Neuronal stem cell (in vitro differentiated cells): ENCODE results near the gene CASP10.

Experiments
- DNase-seq: peaks from one replicate; pipeline ENCODE4 v3.0.0-alpha.2; 2013; ENCODE audit warnings: low spot score
- H2AFZ ChIP-seq: one replicate; pipeline ENCODE4 v1.6.1; 2013; ENCODE audit warnings: mild to moderate bottlenecking, low read length, inconsistent platforms
- H2AK5ac ChIP-seq: 2 replicates; pipeline ENCODE4 v1.6.1; 2013; ENCODE audit warnings: low read depth, mild to moderate bottlenecking, inconsistent platforms, low read length, moderate library complexity, mixed read lengths
- H2BK120ac ChIP-seq: 2 replicates; pipeline ENCODE4 v1.6.1; 2013; ENCODE audit warnings: low read depth, mild to moderate bottlenecking, inconsistent platforms, low read length, moderate library complexity, mixed read lengths
- H2BK12ac ChIP-seq: one replicate; pipeline ENCODE4 v1.6.1; 2013; ENCODE audit warnings: low read length, inconsistent platforms
- H2BK15ac ChIP-seq: 2 replicates; pipeline ENCODE4 v1.6.1; 2013; ENCODE audit warnings: mild to moderate bottlenecking, low read length, inconsistent platforms, mixed read lengths
- H2BK5ac ChIP-seq: one replicate; pipeline ENCODE4 v1.6.1; 2013; ENCODE audit warnings: inconsistent platforms, mild to moderate bottlenecking, low read length, moderate library complexity
- H3K14ac ChIP-seq: one replicate; pipeline ENCODE4 v1.6.1; 2013; ENCODE audit warnings: low read length, inconsistent platforms
- H3K18ac ChIP-seq: 2 replicates; pipeline ENCODE4 v1.6.1; 2013; ENCODE audit warnings: low read length, inconsistent platforms
- H3K23ac ChIP-seq: 2 replicates; pipeline ENCODE4 v1.6.1; 2013; ENCODE audit warnings: low read depth, mild to moderate bottlenecking, mixed read lengths, low read length, inconsistent platforms; ENCODE audit not compliant: poor library complexity
- H3K27ac ChIP-seq: replicated peaks from 3 replicates; pipeline ENCODE4 v1.5.1; 2013; ENCODE audit warnings: low read length, inconsistent platforms
- H3K27me3 ChIP-seq, 3 experiments: 2 replicates each; pipeline ENCODE4 v1.6.1; 2013; ENCODE audit warnings: low read length in 3 of 3, mild to moderate bottlenecking in 2 of 3, inconsistent platforms in 1 of 3, low read depth in 1 of 3, mixed read lengths in 1 of 3, moderate library complexity in 1 of 3; ENCODE audit not compliant: control insufficient read depth in 3 of 3, insufficient read depth in 3 of 3
- H3K36me3 ChIP-seq, 2 donors: replicated peaks in 1 of 2; 2 replicates each; pipeline ENCODE4 v1.6.1; 2013; ENCODE audit warnings: low read length in 2 of 2; ENCODE audit not compliant: control insufficient read depth in 2 of 2, insufficient read depth in 2 of 2
- H3K4ac ChIP-seq: 2 replicates; pipeline ENCODE4 v1.6.1; 2013; ENCODE audit warnings: inconsistent platforms, mild to moderate bottlenecking, low read length, moderate library complexity
- H3K4me1 ChIP-seq, 2 donors: 1 replicate in 1 of 2; 2 replicates in 1 of 2; pipeline ENCODE4 v1.6.1; 2013; ENCODE audit warnings: low read length in 2 of 2, low read depth in 1 of 2; ENCODE audit not compliant: control insufficient read depth in 2 of 2, insufficient read depth in 1 of 2
- H3K4me2 ChIP-seq: one replicate; pipeline ENCODE4 v1.6.1; 2013; ENCODE audit warnings: mild to moderate bottlenecking, low read length, inconsistent platforms; ENCODE audit not compliant: insufficient read depth, poor library complexity, severe bottlenecking
- H3K4me3 ChIP-seq, 2 donors: 2 replicates each; pipeline ENCODE4 v1.5.1; 2013; ENCODE audit warnings: low read length in 2 of 2, mild to moderate bottlenecking in 2 of 2, inconsistent platforms in 1 of 2, moderate library complexity in 1 of 2
- H3K79me1 ChIP-seq: one replicate; pipeline ENCODE4 v1.6.1; 2013; ENCODE audit warnings: low read depth, mild to moderate bottlenecking, inconsistent platforms, low read length, moderate library complexity
- H3K9ac ChIP-seq: one replicate; pipeline ENCODE4 v1.6.1; 2013; ENCODE audit warnings: mild to moderate bottlenecking, low read depth, low read length, inconsistent platforms; ENCODE audit not compliant: poor library complexity
- H3K9me3 ChIP-seq, 2 donors: replicated peaks in 1 of 2; 2 replicates each; pipeline versions ENCODE3 to v1.6.1; 2013; ENCODE audit warnings: low read length in 2 of 2, mild to moderate bottlenecking in 2 of 2, inconsistent platforms in 1 of 2, low read depth in 1 of 2, mixed read lengths in 1 of 2, moderate library complexity in 1 of 2; ENCODE audit not compliant: control insufficient read depth in 2 of 2, insufficient read depth in 1 of 2
- H4K8ac ChIP-seq: one replicate; pipeline ENCODE4 v1.6.1; 2013; ENCODE audit warnings: low read depth, mild to moderate bottlenecking, inconsistent platforms, low read length, moderate library complexity
- H4K91ac ChIP-seq: one replicate; pipeline ENCODE4 v1.6.1; 2013; ENCODE audit warnings: low read length, low read depth, mild to moderate bottlenecking, inconsistent platforms; ENCODE audit not compliant: poor library complexity
- WGBS, 2 donors: extraction: QIAGEN DNeasy Blood & Tissue Kit; methylation state at CpG; one replicate each; pipeline ENCODE4 v1.1.7; 2013; ENCODE audit warnings: missing lambda C conversion rate in 2 of 2, mixed read lengths in 1 of 2; ENCODE audit not compliant: insufficient read length in 2 of 2, insufficient replicate concordance in 1 of 2; ENCODE audit errors: extremely low coverage in 2 of 2; 5-methylcytosine and 5-hydroxymethylcytosine counted together

CASP10 gene

DNA sequence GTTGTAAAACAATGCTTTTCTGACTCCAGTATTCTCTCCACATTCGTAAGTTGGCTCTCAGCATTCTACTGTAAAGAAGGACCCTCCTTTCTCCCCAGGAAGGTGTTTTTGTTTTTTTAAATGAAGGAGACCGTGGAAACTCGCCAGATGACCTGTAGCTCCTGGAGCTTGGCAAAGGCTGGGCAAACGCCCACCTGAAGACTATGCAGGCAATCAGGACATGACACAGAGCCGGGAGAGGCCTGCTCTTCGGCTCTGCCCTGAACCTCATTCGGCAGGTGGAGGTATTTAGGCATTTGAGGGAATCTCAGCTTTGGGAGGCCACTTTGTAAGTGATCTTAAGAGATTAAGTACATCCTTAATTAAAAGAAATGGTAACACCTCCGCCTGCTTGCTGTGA lies 17.4 kb downstream of the CASP10 start:
- Histone ChIP-seq H3K36me3 (no peaks in the 10 kb centered on the region), H2BK12ac (no peak overlapping the region), H3K4me2 (no peak overlapping the region), H3K27me3 (peaks cover 0 to 4% (median 0%) of the 10 kb centered on the region in 3 experiments), H3K79me1 (no peaks in the 10 kb centered on the region), H3K4ac (no peak overlapping the region), H3K9ac (no peak overlapping the region), H3K4me1 (peaks cover 0 to 2% of the 10 kb centered on the region in 2 donors), H2BK120ac (no peak overlapping the region), H2AK5ac (no peak overlapping the region), H3K23ac (no peak overlapping the region), H2BK5ac (no peak overlapping the region), H3K4me3 (no peak overlapping the region), H4K8ac (no peak overlapping the region), H3K18ac (no peak overlapping the region), H2BK15ac (no peak overlapping the region), H3K9me3 (no peaks in the 10 kb centered on the region), H2AFZ (no peak overlapping the region), H3K14ac (no peak overlapping the region), H4K91ac (no peak overlapping the region), H3K27ac (no peak overlapping the region)
- WGBS, 2 donors, result no CpG with 5 or more reads among the region's 8 CpGs
- no peak for DNase-seq

DNA sequence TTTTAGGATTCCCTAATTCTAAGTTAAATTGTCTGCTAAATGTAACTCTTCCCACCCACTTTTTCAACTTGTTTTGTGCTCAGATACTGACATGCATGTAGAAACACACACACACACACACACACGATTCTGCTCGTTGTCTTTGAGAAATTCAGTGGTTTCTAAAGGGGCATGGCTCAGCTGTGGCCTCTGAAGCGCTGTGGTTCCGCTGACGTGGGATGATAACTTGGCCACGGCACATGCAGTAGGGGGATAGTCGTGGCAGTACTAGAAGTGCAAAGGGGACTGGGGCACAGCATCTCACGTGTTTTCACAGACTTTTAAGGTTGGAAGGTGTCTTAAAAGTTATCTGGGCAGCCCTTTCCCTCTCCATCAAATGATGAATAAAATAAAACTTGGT lies 18.4 kb downstream of the CASP10 start:
- Histone ChIP-seq H3K36me3 (no peaks in the 10 kb centered on the region), H4K8ac (no peak overlapping the region), H2BK120ac (no peak overlapping the region), H2BK15ac (no peak overlapping the region), H3K14ac (no peak overlapping the region), H3K4me2 (no peak overlapping the region), H3K23ac (no peak overlapping the region), H2BK5ac (no peak overlapping the region), H4K91ac (no peak overlapping the region), H2BK12ac (no peak overlapping the region), H3K4ac (no peak overlapping the region), H3K27ac (no peak overlapping the region), H3K9ac (no peak overlapping the region), H3K4me3 (no peak overlapping the region), H3K27me3 (peaks cover 0 to 4% (median 0%) of the 10 kb centered on the region in 3 experiments), H3K79me1 (no peaks in the 10 kb centered on the region), H3K18ac (no peak overlapping the region), H3K9me3 (no peaks in the 10 kb centered on the region), H2AK5ac (no peak overlapping the region), H3K4me1 (peaks cover 0 to 2% of the 10 kb centered on the region in 2 donors), H2AFZ (no peak overlapping the region)
- no peak for DNase-seq
- whole genome bisulfite sequencing, 2 donors, result no CpG with 5 or more reads among the region's 8 CpGs

DNA sequence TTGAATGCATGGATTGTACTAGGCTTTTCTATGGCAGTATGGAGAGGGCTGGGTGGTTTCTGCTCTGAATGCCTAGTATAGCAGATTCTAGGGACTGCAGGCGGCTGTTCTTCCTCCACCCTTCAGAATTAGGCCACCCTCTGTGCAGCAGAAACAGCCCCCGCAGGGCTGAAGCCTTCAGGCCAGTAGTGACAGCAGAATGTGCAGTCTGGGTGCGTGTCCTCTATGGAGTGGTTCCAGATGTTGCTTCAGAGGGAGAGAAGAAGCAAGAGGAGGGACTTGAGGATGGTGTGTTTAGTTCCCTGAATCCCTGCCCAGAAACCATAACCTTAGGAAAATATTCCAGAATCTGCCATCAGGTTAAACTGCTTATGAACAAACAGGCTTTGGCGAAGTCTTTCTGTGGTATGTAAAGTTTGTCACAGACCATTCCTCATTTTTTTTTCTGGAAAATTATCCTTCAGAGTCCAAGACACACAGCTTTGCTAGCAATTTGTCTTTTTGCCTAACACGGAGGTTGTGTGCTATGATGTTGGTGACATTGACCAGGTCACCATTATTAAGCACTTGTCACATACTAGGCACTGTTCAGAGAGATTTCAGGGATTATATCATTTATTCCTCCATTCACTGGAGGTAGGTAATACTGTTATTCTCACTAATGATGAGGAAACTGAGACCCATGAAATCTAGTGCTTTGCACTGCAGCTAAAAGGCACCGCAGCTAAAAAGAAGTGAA lies 21.1 kb downstream of the CASP10 start:
- Histone ChIP-seq H3K79me1 (no peaks in the 10 kb centered on the region), H2BK5ac (no peak overlapping the region), H4K91ac (no peak overlapping the region), H2BK120ac (no peak overlapping the region), H3K27ac (no peak overlapping the region), H3K18ac (no peak overlapping the region), H3K4me1 (peaks cover 0 to 2% of the 10 kb centered on the region in 2 donors), H2AFZ (no peak overlapping the region), H3K4ac (no peak overlapping the region), H3K36me3 (no peaks in the 10 kb centered on the region), H3K9me3 (no peaks in the 10 kb centered on the region), H3K4me3 (no peak overlapping the region), H2BK15ac (no peak overlapping the region), H3K9ac (no peak overlapping the region), H3K27me3 (peaks cover 0 to 4% (median 0%) of the 10 kb centered on the region in 3 experiments), H2AK5ac (no peak overlapping the region), H2BK12ac (no peak overlapping the region), H3K4me2 (no peak overlapping the region), H4K8ac (no peak overlapping the region), H3K23ac (no peak overlapping the region), H3K14ac (no peak overlapping the region)
- DNase-seq, result no peak
- no CpG with 5 or more reads among the region's 6 CpGs for WGBS, 2 donors

DNA sequence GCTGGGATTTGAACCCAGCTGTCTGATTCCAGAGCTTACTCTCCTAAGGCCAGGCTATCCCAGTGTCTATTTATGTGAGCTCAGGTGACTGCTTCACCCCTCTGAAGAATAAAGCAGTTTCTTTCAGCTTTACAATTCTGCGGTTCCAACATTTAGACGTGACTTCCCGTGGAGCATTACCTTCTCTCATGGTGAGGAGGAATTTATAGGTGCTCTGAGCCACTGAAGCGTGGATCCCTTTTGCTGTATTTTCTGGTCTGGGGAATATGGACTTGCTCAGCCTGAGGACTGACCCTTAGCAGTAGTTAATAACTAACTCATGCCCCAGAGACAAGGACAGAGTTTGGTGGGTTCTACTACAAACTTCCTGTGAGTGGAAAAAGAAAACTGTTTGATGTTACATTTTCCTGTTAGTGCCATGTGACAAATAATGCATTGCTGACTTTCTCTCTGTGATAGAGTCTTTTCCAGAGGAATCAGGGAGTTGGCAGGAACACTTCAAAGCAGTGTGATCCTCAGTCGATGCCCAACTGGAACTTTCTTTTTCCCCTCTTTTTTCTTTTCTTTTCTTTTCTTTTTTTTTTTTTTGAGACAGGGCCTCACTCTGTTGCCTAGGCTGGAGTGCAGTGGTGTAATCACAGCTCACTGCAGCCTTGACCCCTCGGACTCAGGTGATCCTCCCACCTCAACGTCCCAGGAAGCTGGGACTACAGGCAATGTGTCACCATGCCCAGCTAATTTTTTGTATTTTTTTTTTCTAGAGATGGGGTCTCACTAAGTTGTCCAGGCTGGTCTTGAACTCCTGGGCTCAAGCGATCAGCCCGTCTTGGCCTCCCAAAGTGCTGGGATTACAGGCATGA lies 21.9 kb downstream of the CASP10 start:
- Histone ChIP-seq H2BK5ac (no peak overlapping the region), H2AK5ac (no peak overlapping the region), H3K4me2 (no peak overlapping the region), H3K27ac (no peak overlapping the region), H3K18ac (no peak overlapping the region), H3K9ac (no peak overlapping the region), H4K91ac (no peak overlapping the region), H2AFZ (no peak overlapping the region), H3K27me3 (peaks cover 0 to 4% (median 0%) of the 10 kb centered on the region in 3 experiments), H3K14ac (no peak overlapping the region), H3K23ac (no peak overlapping the region), H3K9me3 (no peaks in the 10 kb centered on the region), H2BK120ac (no peak overlapping the region), H3K36me3 (no peaks in the 10 kb centered on the region), H2BK15ac (no peak overlapping the region), H3K79me1 (no peaks in the 10 kb centered on the region), H3K4me3 (no peak overlapping the region), H3K4me1 (peaks cover 0 to 2% of the 10 kb centered on the region in 2 donors), H3K4ac (no peak overlapping the region), H2BK12ac (no peak overlapping the region), H4K8ac (no peak overlapping the region)
- DNase-seq, result no peak
- WGBS, 2 donors, result no CpG with 5 or more reads among the region's 9 CpGs
